ENCODE measurements around the gene NUSAP1.

Gene NUSAP1

GRCh38 chr15:41289953-41290352 is 42.7 kb upstream of the NUSAP1 start:
- TF ChIP-seq TSHZ2 (CRISPR knock-in tag; IDR thresholded peaks at IDR 0.05) (no peak), ESRRG (CRISPR knock-in tag; IDR thresholded peaks at IDR 0.05) (no peak), PPARA (CRISPR knock-in tag; IDR thresholded peaks at IDR 0.05; ENCODE audit: borderline replicate concordance) (no peak), ZNF70 (CRISPR knock-in tag; IDR thresholded peaks at IDR 0.05) (no peak), ZC3H10 (CRISPR knock-in tag; IDR thresholded peaks at IDR 0.05) (no peak), TCF4 (CRISPR knock-in tag; IDR thresholded peaks at IDR 0.05; ENCODE audit: borderline replicate concordance) (no peak), OSR1 (CRISPR knock-in tag; IDR thresholded peaks at IDR 0.05) (no peak), CSRNP3 (CRISPR knock-in tag; IDR thresholded peaks at IDR 0.05) (no peak), PATZ1 (CRISPR knock-in tag; IDR thresholded peaks at IDR 0.05; ENCODE audit: borderline replicate concordance) (no peak), ZFP30 (CRISPR knock-in tag; IDR thresholded peaks at IDR 0.05) (no peak), ZFP3 (CRISPR knock-in tag; IDR thresholded peaks at IDR 0.05) (no peak), CSDC2 (CRISPR knock-in tag; IDR thresholded peaks at IDR 0.05) (no peak), TOX (CRISPR knock-in tag; IDR thresholded peaks at IDR 0.05; ENCODE audit: borderline replicate concordance) (no peak), ZNF565 (CRISPR knock-in tag; conservative IDR thresholded peaks at IDR 0.05; ENCODE audit: low read depth) (no peak), GLIS3 (CRISPR knock-in tag; IDR thresholded peaks at IDR 0.05) (no peak), RARB (CRISPR knock-in tag; IDR thresholded peaks at IDR 0.05) (no peak), POU6F1 (CRISPR knock-in tag; IDR thresholded peaks at IDR 0.05; ENCODE audit: borderline replicate concordance, low read depth) (no peak), ARNTL (CRISPR knock-in tag; IDR thresholded peaks at IDR 0.05; ENCODE audit: borderline replicate concordance, low read depth) (no peak)
- no peak for ATAC-seq

GRCh38 chr15:41291065-41291631 is 41.5 kb upstream of the NUSAP1 start:
- TF ChIP-seq ZNF565 (CRISPR knock-in tag; conservative IDR thresholded peaks at IDR 0.05; ENCODE audit: low read depth) (no peak), CSDC2 (CRISPR knock-in tag; IDR thresholded peaks at IDR 0.05) (no peak), TSHZ2 (CRISPR knock-in tag; IDR thresholded peaks at IDR 0.05) (no peak), ISL1 (CRISPR knock-in tag; IDR thresholded peaks at IDR 0.05) (no peak), POU6F1 (CRISPR knock-in tag; IDR thresholded peaks at IDR 0.05; ENCODE audit: borderline replicate concordance, low read depth) (no peak), SNAI2 (CRISPR knock-in tag; IDR thresholded peaks at IDR 0.05) (no peak), PATZ1 (CRISPR knock-in tag; IDR thresholded peaks at IDR 0.05; ENCODE audit: borderline replicate concordance) (no peak), OSR1 (CRISPR knock-in tag; IDR thresholded peaks at IDR 0.05) (no peak)
- no peak for ATAC-seq

Measured in SK-N-SH treated with all-trans-retinoic acid at 6 μM for 48 hours (cell line).